SK-N-SH (cell line): Measurements from ENCODE around the gene FAM50B. TPM values are rescaled to one million over a fixed set of nuclear protein-coding genes. Genes with fewer than 3 reads are reported as not detected.

Source experiments
- CTCF ChIA-PET: fragments of 300-600, 350-600 bp; formaldehyde crosslinking; extraction: SDS; loops from one replicate; lab custom pipeline; 2021; lab: Yijun Ruan, JAX
- POLR2A ChIA-PET: fragments of 350-600 bp; sonication (Branson Sonifier 250); formaldehyde crosslinking; extraction: SDS; loops from one replicate; lab custom pipeline; 2020; ENCODE audit warnings: antibody characterized with exemption, inconsistent platforms; lab: Yijun Ruan, JAX
- DNase-seq: peaks from one replicate; pipeline ENCODE4 v3.0.0; 2012
- H2AFZ ChIP-seq: fragments of 200-600 bp; sonication (generic); 2 replicates; pipeline ENCODE4 v1.8.1; 2016; ENCODE audit warnings: antibody characterized with exemption, mild to moderate bottlenecking, low read depth
- H3F3A ChIP-seq: fragments of 200-600 bp; sonication (generic); replicated peaks from 2 replicates; pipeline ENCODE3; 2016; ENCODE audit warnings: antibody characterized with exemption, mild to moderate bottlenecking; ENCODE audit not compliant: insufficient read depth
- H3K27ac ChIP-seq, 2 experiments: fragments of 200-500 bp in 1 of 2; fragments of 200-600 bp in 1 of 2; sonication (Bioruptor generic) in 1 of 2; sonication (generic), shearing (Covaris generic) in 1 of 2; 2 replicates each; pipeline versions ENCODE4 v1.5.1 to v1.6.1; 2014 to 2016; ENCODE audit warnings: low read depth in 2 of 2, inconsistent platforms in 1 of 2, low read length in 1 of 2, mild to moderate bottlenecking in 1 of 2, mixed read lengths in 1 of 2
- H3K27me3 ChIP-seq: fragments of 200-600 bp; sonication (generic), shearing (Covaris generic); 2 replicates; pipeline ENCODE4 v1.6.1; 2016; ENCODE audit warnings: mixed run types; ENCODE audit not compliant: insufficient read depth
- H3K36me3 ChIP-seq, 2 experiments: fragments of 200-500 bp in 1 of 2; fragments of 200-600 bp in 1 of 2; sonication (Bioruptor generic) in 1 of 2; sonication (generic) in 1 of 2; replicated peaks in 1 of 2; 2 replicates each; pipeline versions ENCODE3 to v1.5.1; 2014 to 2016; ENCODE audit warnings: low read length in 1 of 2, mild to moderate bottlenecking in 1 of 2; ENCODE audit not compliant: insufficient read depth in 2 of 2, control insufficient read depth in 1 of 2
- H3K4me1 ChIP-seq, 2 experiments: fragments of 200-500 bp in 1 of 2; fragments of 200-600 bp in 1 of 2; sonication (Bioruptor generic) in 1 of 2; sonication (generic), shearing (Covaris generic) in 1 of 2; 2 replicates each; pipeline versions ENCODE4 v1.5.1 to v1.6.1; 2014 to 2016; ENCODE audit warnings: low read depth in 1 of 2, low read length in 1 of 2, mixed run types in 1 of 2; ENCODE audit not compliant: insufficient read depth in 2 of 2, control insufficient read depth in 1 of 2
- H3K4me2 ChIP-seq: fragments of 200-600 bp; sonication (generic), shearing (Covaris generic); 2 replicates; pipeline ENCODE4 v1.6.1; 2017; ENCODE audit warnings: mixed run types
- H3K4me3 ChIP-seq, 2 experiments: fragments of 200-500 bp in 1 of 2; fragments of 200-600 bp in 1 of 2; sonication (Bioruptor generic) in 1 of 2; sonication (generic), shearing (Covaris generic) in 1 of 2; 2 replicates each; pipeline versions ENCODE4 v1.5.1 to v1.8.1; 2014 to 2016; ENCODE audit warnings: low read depth in 2 of 2, inconsistent platforms in 1 of 2, low read length in 1 of 2, mild to moderate bottlenecking in 1 of 2, mixed read lengths in 1 of 2, moderate library complexity in 1 of 2
- H3K79me2 ChIP-seq: fragments of 200-600 bp; sonication (generic); 2 replicates; pipeline ENCODE4 v1.8.1; 2017; ENCODE audit warnings: mild to moderate bottlenecking; ENCODE audit not compliant: insufficient read depth
- H3K9ac ChIP-seq: fragments of 200-600 bp; sonication (generic); 2 replicates; pipeline ENCODE4 v1.6.1; 2017; ENCODE audit warnings: mixed run types
- H3K9me2 ChIP-seq: fragments of 200-600 bp; sonication (generic); 2 replicates; pipeline ENCODE4 v1.6.1; 2017; ENCODE audit warnings: mixed run types
- H3K9me3 ChIP-seq: fragments of 200-600 bp; sonication (generic); 2 replicates; pipeline ENCODE4 v1.6.1; 2017; ENCODE audit warnings: mixed run types, mild to moderate bottlenecking, moderate library complexity
- H4K20me1 ChIP-seq: fragments of 200-600 bp; sonication (generic); 2 replicates; pipeline ENCODE4 v1.6.1; 2017; ENCODE audit warnings: mild to moderate bottlenecking, mixed run types; ENCODE audit not compliant: insufficient read depth
- CTCF ChIP-seq: fragments of 200-600 bp; sonication (generic); IDR thresholded peaks from 2 replicates; pipeline ENCODE4 v1.6.1; 2017; ENCODE audit warnings: antibody characterized with exemption, mild to moderate bottlenecking, moderate library complexity
- ELF1 ChIP-seq: IDR thresholded peaks from 2 replicates; pipeline ENCODE4 v1.4.0; 2012
- FOXM1 ChIP-seq: IDR thresholded peaks from 2 replicates; pipeline ENCODE4 v1.4.0; 2012; ENCODE audit warnings: low read depth, mild to moderate bottlenecking
- GATA2 ChIP-seq: sonication (generic); formaldehyde crosslinking; IDR thresholded peaks from 2 replicates; pipeline ENCODE4 v1.5.0; 2020; ENCODE audit warnings: mild to moderate bottlenecking, missing genetic modification reagents
- MEF2A ChIP-seq: IDR thresholded peaks from 2 replicates; pipeline ENCODE4 v1.4.0; 2012; ENCODE audit warnings: low read depth, borderline replicate concordance
- NFIC ChIP-seq: IDR thresholded peaks from 2 replicates; pipeline ENCODE4 v1.4.0; 2012; ENCODE audit warnings: borderline replicate concordance
- RAD21 ChIP-seq: IDR thresholded peaks from 2 replicates; pipeline ENCODE4 v1.6.1; 2012; ENCODE audit warnings: mild to moderate bottlenecking, low read length
- REST ChIP-seq: IDR thresholded peaks from 2 replicates; pipeline ENCODE4 v1.6.1; 2012; ENCODE audit warnings: mild to moderate bottlenecking, low read depth, low read length, moderate library complexity
- RFX5 ChIP-seq: IDR thresholded peaks from 2 replicates; pipeline ENCODE4 v1.6.1; 2012; ENCODE audit warnings: mild to moderate bottlenecking, improper control_type of control experiment, low read length
- TAF1 ChIP-seq: IDR thresholded peaks from 2 replicates; pipeline ENCODE4 v1.6.1; 2012; ENCODE audit warnings: low read depth, mild to moderate bottlenecking, low read length, moderate library complexity, borderline replicate concordance
- TCF12 ChIP-seq: IDR thresholded peaks from 2 replicates; pipeline ENCODE4 v1.4.0; 2012
- TEAD4 ChIP-seq: IDR thresholded peaks from 2 replicates; pipeline ENCODE4 v1.4.0; 2012; ENCODE audit warnings: mild to moderate bottlenecking, borderline replicate concordance; ENCODE audit not compliant: insufficient read depth
- YY1 ChIP-seq: IDR thresholded peaks from 2 replicates; pipeline ENCODE4 v1.4.0; 2012; ENCODE audit warnings: low read depth, mild to moderate bottlenecking
- ZBTB33 ChIP-seq: IDR thresholded peaks from 2 replicates; pipeline ENCODE4 v1.4.0; 2012; ENCODE audit warnings: low read depth, borderline replicate concordance
- WGBS: methylation state at CpG from one replicate; pipeline ENCODE4 v1.1.6; 2017; ENCODE audit warnings: low lambda C conversion rate; 5-methylcytosine and 5-hydroxymethylcytosine counted together
- polyA plus RNA-seq, 3 experiments: library from polyadenylated mRNA; depleted of rRNA; stranded (reverse); fragments of >200 nt; gene quantifications; 2 replicates each; pipeline ENCODE4 v1.2.3, GENCODE V29; 2012
- TF ChIP-seq, protein P1 (sequence below): IDR thresholded peaks from 2 replicates; pipeline ENCODE4 v1.4.0; 2012; ENCODE audit warnings: low read depth, borderline replicate concordance

FAM50B gene
- polyA plus RNA-seq, 1 of the 3 experiments (the other 2 are of a cell fraction) = 13.8 TPM

DNA sequence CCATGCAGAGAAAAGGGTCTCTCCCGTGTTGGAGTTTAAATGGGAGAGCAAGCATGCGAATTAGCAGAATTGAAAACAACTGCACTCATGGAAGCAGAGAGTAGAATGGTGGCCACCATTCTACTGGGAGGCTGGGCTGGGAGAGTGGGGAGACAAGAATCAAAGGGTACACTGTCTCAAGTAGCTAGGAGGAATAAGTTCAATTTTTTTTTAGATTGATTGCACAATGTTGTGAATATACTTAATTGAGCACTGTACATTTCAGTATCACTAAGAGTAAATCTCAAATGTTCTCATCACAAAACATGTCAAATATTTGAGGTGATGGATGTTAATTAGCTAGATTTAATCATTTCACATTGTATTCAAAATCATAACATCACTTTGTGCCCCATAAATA is 34.6 kb upstream of the FAM50B start:
- Histone ChIP-seq H2AFZ (no peak overlapping the region), H3K4me3 (no peak overlapping the region), H3K4me1 (peaks cover 2 to 11% of the 10 kb centered on the region in 2 experiments; a peak in 3 of 4 replicates), H3K9me3 (no peaks in the 10 kb centered on the region), H3K9ac (no peak overlapping the region), H3K27me3 (no peaks in the 10 kb centered on the region), H3K4me2 (no peak overlapping the region), H3K27ac (no peak overlapping the region), H3K79me2 (no peaks in the 10 kb centered on the region), H4K20me1 (no peaks in the 10 kb centered on the region), H3K36me3 (no peaks in the 10 kb centered on the region), H3K9me2 (no peaks in the 10 kb centered on the region), H3F3A (no peaks in the 10 kb centered on the region)
- CTCF ChIA-PET = interaction anchor here (0.8 to 2.4 kb wide), 2 partner anchors 11 to 16 kb away, joined by 3 to 7 read pairs; no protein-coding TSS in a partner anchor
- POLR2A ChIA-PET = no interaction called here
- no peak for DNase-seq
- TF ChIP-seq GATA2 (CRISPR knock-in tag) (no peak), TCF12 (no peak), TEAD4 (no peak), YY1 (no peak), RAD21 (no peak), NFIC (no peak), REST (no peak), RFX5 (no peak), MEF2A (no peak), ZBTB33 (no peak), ELF1 (no peak), CTCF (no peak), FOXM1 (no peak), TAF1 (no peak)
- TF ChIP-seq, protein P1, sequence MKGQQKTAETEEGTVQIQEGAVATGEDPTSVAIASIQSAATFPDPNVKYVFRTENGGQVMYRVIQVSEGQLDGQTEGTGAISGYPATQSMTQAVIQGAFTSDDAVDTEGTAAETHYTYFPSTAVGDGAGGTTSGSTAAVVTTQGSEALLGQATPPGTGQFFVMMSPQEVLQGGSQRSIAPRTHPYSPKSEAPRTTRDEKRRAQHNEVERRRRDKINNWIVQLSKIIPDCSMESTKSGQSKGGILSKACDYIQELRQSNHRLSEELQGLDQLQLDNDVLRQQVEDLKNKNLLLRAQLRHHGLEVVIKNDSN = no peak
- 88% methylated on average over 2 of the region's 2 CpGs for WGBS
